Posterior cingulate gyrus (tissue), 11 donors: Measurements from ENCODE around the gene MLPH.

Source experiments
- DNase-seq, 10 donors: peaks; one replicate each; pipeline versions ENCODE4 v3.0.0 to v3.0.0-alpha.2; 2020 to 2021; ENCODE audit warnings: mixed read lengths in 3 of 10
- intact Hi-C: fragments of 100-400 bp; cut with DNase I; formaldehyde crosslinking; loops from one replicate; pipeline ENCODE4 v1.15.1; 2023

MLPH gene

DNA sequence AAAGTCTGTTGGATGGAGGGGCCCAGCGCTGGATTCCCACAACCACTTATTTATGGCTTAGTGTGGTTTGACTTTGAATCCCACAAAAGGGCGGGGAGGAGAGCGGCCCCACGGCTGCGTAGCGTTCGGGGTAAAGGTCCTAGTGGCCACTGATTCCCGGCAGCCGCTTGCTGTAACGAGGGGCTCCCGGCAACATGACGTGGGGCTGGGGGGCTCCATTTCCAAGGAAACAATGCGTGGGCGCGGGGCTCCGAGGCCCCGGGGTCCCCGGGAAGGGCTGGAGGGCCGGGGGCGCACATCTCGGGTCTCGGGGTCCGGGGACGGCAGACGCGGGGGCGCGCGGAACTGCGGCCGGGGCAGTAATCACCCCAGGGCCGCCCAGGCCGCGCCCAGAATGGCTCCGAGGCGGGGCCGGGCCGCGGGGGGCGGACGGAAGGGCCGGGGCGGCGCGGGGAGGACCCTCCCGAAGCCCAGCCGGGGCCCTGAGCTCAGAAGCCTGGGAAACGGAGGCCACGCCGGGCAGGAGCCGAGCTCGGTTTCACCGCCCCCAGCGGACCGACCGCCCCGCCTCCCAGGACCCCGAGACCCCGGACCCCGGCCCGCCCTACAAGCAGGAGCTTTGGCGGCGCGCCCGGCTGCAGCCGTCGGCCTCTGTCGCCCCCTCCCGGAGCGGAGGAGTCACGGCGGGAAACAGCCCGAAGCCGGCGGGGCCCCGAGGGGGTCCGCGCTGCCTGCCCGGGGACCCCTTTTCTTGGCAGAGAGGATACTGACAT, 11.9 kb upstream of the MLPH start:
- DNase-seq: peak; percentile 56 to 97 (median 80)
- intact Hi-C loops: loop anchor here (5.0 to 10.0 kb wide), 2 partner anchors 53 to 320 kb away; no protein-coding TSS in a partner anchor

DNA sequence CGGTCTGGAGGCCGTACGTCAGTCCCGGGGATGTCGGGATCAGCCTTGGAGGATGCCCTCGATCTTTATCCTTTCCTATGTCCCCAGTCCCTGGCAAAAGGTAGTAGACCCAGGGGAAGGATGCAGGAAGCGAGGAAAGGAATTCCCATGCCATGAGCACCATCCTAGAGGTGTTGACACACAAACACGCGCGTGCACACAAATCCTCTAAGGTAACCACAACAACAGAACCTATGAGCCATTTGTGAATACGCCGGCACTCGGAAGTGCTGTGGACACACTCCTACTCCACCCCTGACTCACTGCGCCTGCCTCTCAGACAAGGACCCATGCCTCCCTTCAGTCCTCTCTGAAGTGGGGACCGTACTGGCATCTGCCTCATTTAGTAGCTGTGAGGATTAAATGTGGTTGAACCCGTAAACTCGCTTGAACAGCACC, 11.3 kb upstream of the MLPH start:
- intact Hi-C loops: loop anchor here (5.0 to 10.0 kb wide), 2 partner anchors 53 to 321 kb away; no protein-coding TSS in a partner anchor
- peak in 1 of 10 donors; percentile 59 for DNase-seq

DNA sequence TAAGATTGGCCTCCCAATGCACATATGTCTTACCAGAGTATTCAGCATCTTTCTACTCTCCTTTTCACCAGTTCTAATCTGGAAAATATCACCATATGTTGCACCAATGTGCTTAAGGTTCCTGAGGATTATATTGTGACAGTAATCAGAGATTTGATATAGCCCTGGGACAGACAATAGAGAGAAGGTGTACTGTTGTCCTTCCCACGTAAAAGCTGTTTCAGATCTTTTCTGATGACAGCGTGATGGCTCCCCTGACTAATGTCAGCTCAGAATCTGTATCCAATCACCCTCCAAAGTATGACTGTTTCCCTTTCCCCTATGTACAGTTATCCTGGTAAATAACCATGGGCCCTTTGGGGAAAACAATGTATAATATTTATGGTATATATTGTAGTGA, 9.0 kb upstream of the MLPH start:
- intact Hi-C loops: loop anchor here (5.0 to 10.0 kb wide), 2 partner anchors 56 to 323 kb away; no protein-coding TSS in a partner anchor

DNA sequence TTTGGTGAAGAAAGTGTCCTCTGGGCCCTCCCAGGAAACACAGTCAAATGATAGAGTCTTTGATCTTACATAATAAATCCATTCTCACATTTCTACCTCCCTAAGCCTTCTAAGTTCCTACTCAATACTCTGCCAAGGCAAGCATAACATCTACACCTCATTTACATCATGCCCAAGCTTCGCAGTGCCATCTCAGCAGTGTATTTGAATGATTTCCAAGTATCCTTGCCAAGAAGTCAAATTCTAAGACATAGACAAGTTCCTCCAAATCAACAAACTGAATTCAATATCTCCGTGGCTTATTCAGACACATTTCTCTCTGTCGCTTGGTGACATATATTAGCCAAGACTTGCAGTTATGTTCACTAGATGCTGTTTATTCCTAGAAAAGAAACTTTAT, 8.1 kb upstream of the MLPH start:
- intact Hi-C loops: loop anchor here (5.0 to 10.0 kb wide), 2 partner anchors 57 to 324 kb away; no protein-coding TSS in a partner anchor
- no peak for DNase-seq

More for the DNA sequence above, 9.0 kb upstream of the MLPH start:
- no peak for DNase-seq

DNA sequence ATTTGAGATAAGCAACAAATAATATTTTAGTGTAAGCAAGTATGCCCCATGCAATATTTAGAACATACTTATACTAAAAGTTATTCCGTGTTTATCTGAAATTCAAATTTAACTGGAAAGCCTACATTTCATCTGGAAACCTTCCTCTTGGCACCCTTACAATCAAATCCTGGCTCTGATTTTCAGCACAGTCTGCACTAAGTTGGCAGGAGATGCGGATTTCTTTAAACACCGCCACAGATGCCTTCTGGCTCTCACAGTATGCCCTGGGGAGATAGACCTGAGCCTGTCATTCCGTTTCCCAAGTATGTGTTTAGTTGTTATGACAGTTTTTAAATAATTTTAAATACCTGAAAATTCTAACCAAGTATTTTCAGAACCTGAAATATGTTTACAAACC, 7.3 kb upstream of the MLPH start:
- intact Hi-C loops: loop anchor here (5.0 to 10.0 kb wide), 2 partner anchors 57 to 325 kb away; no protein-coding TSS in a partner anchor
- DNase-seq: peak in 2 of 10 donors; percentile 36 to 78

DNA sequence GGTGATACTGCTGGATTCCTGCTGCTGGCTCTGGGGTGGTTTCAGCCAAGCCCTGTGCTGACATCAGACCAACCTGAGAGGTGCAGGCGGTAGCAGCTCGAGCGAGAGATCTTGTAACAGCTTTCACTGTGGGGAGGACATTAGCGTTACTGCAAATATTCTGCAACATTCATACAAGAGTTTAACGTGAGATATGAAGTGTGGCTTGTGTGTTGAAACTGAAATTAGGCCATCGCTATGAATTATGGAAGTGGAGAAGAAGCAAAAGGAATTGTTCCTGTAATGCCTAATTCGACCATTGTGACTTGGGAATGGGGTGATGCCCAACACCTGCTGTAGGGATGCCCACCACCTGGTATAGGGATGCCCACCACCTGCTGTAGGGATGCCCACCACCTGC, 6.5 kb upstream of the MLPH start:
- intact Hi-C loops: no loop called here
- peak in 1 of 10 donors; percentile 49 for DNase-seq

DNA sequence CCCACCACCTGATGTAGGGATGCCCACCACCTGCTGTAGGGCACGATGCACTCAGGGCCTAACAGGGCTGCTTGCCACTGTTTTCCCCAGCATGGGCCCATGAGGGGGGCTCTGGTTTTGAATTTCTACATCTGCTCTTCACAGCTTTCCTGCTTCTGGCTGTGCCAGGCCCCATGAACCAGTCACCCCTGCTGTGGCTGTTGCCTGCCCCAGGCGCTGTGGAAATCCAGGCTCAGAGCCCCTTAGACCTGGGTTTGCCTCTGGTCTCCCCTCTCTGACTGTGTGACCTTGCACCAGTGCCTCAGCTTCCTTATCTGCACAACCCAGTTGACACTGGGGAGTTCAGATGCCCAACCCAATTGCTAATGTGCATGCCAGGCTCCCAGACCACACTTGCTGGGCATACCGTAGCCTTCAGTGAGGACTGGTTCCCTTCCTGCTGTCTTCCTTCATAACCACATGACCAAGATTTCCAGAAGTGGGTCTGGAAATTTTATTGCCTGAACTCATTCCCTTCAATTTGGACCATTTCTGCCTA, 6.0 kb upstream of the MLPH start:
- DNase-seq: peak in 1 of 10 donors; percentile 52
- intact Hi-C loops: no loop called here

DNA sequence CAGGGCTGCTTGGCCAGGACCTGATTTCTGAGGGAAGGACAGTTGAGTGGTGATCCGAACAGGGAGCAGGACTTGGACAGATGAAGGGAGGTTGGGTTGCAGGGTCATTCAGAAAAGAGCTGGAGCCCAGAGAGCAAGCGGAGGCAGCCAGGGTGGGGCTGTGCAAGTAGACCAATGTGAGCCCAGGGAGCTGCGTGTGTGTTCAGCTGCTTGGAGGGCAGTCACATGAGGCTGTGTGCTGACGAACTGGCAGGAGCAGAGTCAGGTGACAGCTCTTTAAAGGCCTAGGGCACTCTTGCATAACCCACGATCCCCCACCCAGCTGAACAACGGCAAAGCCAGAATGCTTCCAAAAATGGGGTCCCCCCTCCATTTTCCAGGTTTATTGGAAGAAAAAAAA, 4.6 kb upstream of the MLPH start:
- peak in 1 of 10 donors; percentile 86 for DNase-seq
- intact Hi-C loops: no loop called here

DNA sequence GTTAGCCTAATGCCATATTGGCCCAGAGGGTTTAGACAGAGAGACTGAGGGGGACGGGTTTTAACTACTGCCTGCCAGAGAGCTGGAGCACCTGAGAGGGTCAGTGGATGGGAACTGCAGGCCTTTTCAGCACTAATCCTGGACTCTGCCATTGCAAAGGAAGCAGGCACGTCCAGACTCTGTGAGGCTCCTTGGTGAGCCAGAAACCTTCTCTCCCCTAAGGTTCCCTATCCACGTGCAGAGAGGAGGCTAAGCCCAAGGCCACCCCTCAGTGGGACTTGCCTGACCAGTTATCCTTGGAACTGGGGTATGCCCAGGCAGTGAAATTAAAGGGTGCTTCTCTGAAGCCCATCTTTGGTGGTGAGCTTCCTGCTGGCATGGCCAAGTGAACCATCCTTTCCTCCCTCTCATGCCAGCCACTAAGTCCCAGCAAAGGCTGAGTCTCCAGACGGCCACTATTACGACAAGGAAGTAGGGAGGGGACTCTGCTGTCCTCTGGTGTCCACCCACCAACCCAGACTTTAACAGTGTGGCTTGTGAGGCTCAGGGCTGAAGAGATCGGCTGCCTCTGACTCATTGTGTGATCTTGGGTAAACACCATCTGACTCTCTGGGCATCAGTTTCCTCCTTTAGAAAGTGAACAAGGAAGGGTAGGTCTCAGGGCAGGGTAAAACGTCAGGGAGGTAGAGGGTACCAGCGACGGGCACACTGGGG, 3.9 kb upstream of the MLPH start:
- DNase-seq: peak in 1 of 10 donors; percentile 55
- intact Hi-C loops: no loop called here

DNA sequence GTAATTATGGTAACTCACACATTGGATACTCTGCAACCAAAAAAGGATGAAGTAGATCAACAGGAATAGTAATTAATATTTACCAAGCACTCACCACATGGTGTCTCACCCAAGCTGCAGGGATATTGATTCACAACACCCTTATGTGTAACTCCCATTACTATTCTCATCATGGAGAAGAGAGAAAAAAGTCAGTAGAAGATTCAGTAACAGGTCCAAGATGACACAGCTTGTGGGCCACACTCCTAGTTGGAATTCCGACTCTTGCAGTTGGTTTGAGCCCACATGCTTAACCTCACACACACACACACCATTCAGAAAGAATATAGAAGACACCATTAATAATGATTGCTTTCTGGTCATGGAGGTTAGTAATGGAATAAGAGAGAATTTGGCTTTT, 1.7 kb upstream of the MLPH start:
- no peak for DNase-seq
- intact Hi-C loops: no loop called here

DNA sequence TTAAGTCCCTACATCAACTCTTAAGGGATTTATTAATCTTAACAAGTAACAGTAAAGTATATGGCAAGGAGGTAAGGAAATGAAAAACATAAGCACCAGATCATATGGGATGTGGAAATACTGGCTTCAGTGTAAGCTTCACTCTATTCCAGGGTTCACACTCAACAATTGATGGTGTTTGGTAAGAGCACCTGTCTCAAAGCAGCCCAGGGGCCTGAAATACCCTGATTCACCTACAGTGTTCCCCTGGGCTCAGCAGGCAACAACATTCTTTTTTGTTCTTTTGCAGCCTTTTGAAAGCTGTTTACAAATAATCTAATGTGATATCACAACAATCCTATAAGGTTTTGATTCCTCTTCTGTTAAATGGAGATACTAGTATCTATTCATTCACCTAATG, 1.2 kb upstream of the MLPH start:
- no peak for DNase-seq
- intact Hi-C loops: no loop called here

DNA sequence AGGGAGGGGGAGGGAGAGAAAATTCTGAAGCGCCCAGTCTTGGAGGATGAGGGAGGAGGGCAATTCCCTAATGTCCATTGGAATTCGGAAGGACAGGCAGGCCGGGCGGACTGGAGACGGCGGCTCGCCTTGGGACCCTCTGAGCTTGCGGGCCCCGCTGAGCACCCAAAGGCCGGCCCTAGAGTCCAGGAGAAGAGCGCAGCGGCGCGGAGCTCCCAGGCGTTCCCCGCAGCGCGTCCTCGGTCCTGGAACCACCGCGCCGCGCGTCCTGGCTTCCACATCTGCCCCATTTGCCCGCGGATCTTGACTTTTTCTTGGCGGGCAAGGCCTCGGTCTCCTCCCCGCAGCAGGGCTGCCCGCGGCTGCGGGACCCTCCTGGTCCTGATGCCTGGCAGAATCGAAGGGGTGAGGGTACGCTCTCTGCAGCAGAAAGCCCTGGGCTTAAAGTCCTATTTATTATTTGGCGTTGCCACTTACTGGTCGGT, 675 bp upstream of the MLPH start:
- peak in 1 of 10 donors; percentile 78 for DNase-seq
- intact Hi-C loops: no loop called here

DNA sequence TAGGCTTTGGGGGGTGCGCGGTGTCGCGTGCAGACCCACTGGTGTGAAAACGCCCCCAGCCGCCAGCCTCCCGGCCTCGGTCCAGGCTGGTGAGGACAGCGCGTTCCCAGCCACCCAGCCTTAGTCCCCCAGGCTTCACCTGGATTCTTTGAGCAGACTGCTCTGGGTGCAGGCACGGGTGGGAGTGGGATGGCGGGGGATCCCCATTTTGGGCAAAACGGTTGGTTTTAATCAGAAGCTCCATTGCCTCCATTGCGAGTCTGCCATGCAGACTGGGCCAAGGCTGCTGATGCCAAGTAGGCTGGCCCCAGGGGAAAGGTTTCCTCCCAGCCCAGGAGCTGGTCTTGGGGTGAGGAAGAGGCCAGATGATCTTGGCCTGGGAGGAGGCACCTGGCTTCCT, 445 bp downstream of the MLPH start:
- peak in 1 of 10 donors; percentile 74 for DNase-seq
- intact Hi-C loops: no loop called here

DNA sequence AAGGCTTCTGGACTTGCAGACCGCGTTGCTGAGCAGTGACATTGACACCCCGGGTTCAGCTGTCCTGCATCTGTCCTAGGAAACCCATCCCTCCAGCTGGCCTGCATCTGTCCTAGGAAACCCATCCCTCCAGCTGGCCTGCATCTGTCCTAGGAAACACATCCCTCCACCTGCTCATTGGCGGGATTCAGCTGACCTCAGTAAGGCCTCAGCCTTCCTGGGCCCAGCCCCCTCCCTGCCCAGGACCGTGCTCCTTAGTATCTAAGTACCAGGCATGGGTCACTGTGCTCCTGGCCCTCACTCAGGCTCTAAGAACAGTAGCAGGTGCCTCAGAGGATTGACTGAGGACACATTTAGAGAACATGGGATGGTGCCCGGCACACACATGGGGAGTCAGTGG, 1.2 kb downstream of the MLPH start:
- peak in 1 of 10 donors; percentile 35 for DNase-seq
- intact Hi-C loops: no loop called here

DNA sequence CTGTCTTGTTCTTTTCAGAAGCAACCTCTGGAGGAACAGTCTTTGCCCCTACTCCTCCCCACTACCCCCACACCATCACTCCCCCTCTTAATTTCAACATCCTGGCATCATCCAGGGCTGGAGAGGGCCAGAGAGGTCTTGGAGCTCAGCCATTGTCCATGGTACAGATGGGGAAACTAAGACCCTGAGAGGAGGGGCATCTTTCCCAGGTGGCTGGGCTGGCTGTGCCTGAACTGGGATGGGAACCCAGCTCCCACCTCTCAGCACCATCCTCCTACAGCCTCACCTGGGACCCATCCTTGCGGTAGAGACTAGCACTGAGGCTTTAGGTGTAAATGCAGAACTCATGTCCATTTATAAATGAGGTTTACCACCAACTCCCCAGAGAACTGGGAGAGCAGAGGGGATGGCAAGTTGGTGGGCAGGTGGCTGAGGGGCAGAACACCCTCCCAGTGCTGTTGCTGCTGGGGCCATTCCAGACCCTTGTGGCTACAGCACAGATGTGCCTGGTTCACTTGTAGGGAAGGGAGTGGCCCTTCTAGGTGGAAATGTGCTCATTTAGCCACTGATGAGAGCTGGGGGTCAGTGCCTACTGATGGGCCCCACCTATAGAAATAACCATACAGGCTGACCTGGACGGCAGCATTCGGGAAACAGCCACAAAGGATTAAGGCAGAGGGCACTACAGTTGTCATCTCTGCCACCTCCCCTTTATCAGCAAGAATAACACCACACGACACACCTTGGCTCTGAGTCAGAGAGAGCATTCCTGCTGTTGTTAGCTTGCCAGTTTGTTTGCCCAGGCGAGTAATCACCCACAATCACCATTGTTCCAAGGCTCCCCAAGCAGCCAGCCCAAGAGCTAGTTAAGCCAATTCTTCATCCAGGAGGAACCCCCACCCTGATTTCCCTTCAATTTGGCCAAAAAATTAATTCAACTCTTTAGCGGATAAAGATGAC, 2.1 kb downstream of the MLPH start:
- intact Hi-C loops: no loop called here
- DNase-seq: peak in 1 of 10 donors; percentile 30

DNA sequence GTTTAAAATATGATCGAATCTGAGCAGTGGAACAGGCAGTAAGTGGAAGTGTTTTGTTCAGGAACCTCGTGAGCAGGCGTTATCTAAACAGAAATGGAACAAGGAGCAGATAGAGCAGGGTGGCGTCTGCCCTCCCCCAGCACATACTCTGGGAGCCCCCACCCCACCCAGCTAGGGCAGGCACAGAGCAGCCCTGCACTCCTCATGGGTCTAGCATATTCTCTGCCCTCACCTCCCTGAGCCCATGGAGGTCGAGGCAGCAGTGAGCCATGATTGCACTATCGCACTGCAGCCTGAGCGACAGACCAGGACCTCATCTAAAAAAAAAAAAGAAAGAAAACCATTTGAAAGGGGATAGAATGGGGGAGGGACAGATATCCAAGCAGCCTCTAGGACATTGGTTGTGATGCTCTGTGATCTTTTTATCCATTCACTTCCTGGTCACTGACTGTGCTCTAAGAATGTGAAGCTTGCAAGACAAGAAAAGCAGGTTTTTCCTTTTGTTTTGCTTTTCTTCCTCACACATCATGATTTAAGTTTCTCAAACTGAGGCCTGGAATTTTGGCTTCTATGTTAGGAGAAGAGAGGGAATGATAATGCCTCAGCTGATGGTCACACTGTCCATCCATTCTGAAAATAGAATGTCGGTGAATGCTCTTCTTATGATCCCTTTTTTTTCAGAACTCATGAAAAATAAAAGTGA, 3.1 kb downstream of the MLPH start:
- intact Hi-C loops: no loop called here
- DNase-seq: no peak

DNA sequence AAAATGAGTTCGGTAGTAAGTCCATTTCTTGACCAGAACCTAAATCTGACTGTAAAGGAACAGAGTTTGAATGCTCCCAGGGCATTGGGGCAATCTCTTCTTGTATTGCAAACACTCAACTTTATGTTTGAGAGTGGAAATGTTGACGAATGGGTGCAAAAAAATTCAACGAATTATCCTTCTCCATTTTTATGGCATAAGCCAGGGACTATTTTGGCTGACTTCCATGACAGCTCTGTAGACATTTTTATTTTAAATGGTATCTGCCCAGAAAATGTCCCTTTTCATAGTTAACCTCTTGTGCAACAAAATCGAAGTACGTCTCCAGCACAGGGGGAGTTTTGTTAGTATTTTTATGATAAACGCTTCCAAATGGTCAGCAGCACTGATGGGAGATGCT, 3.7 kb downstream of the MLPH start:
- no peak for DNase-seq
- intact Hi-C loops: no loop called here

DNA sequence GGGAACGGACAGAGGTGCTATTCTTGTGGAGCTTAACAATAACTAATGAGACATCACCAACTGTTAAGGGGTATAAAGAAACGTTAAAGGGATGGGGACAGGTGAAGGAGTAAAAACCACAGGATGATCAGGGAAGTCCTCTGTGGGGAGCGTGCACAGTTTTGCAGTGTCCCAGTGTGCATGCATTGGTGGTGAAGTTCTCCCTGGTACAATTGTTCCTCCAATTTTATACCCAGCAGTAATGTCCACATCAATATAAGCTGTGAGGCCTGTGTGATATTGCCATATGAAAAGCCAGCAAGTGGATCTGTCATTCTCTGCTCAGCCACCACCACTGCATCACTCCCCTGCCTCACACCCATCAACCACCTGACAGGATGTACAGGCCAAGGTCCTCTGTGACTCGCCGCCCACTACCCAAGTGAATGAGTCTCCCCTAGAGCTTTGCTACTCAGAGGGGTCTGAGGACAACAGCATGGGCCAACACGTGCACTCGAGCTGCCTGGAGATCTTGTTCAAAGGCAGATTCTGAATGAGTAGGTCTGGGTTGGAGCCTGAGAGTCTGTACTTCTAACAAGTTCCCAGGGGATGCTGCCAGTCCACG, 4.6 kb downstream of the MLPH start:
- intact Hi-C loops: no loop called here
- DNase-seq: peak in 1 of 10 donors; percentile 31
